Renal cortex interstitium (tissue), 11 donors: ENCODE results near the gene SMAD3. TPM values are rescaled to one million over a fixed set of nuclear protein-coding genes. Genes with fewer than 3 reads are reported as not detected.

ENCODE experiments used
- DNase-seq, 11 donors: peaks; one replicate each; pipeline ENCODE4 v3.0.0-alpha.2; 2013; ENCODE audit warnings: low read depth in 9 of 11, low spot score in 4 of 11; ENCODE audit errors: extremely low read depth in 1 of 11
- polyA plus RNA-seq, 3 donors: library from polyadenylated mRNA; unstranded; fragments of 120-200 nt; gene quantifications; one replicate each; pipeline ENCODE4 v1.2.1, GENCODE V29; 2013; ENCODE audit not compliant: insufficient read length in 3 of 3

Gene SMAD3
- polyA plus RNA-seq, 3 donors: 48.3 to 73.3 (median 50.2) TPM

GRCh38 chr15:67194171-67195114, 129.0 kb downstream of the SMAD3 start:
- DNase-seq: no peak

GRCh38 chr15:67195305-67195704, 129.9 kb downstream of the SMAD3 start:
- no peak for DNase-seq

DNA sequence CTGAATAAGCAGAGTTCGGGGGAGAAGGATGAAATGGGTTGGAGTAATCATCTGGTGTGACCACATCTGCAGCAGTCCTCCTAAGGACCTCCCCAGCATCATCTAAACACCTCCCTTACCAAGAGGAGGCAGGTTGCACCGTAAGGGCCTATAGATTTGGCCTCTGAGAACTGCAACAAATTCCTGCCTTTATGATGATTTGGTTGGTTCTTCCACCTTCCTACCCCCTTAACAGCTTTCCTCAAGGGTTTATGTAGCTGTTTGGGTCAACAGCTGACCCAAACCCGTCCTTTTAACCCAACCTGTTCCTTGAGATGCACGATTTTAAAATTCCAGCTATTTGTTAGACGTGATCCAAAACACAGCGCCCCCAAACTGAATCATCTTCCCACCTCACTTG, 130.8 kb downstream of the SMAD3 start:
- DNase-seq: no peak

DNA sequence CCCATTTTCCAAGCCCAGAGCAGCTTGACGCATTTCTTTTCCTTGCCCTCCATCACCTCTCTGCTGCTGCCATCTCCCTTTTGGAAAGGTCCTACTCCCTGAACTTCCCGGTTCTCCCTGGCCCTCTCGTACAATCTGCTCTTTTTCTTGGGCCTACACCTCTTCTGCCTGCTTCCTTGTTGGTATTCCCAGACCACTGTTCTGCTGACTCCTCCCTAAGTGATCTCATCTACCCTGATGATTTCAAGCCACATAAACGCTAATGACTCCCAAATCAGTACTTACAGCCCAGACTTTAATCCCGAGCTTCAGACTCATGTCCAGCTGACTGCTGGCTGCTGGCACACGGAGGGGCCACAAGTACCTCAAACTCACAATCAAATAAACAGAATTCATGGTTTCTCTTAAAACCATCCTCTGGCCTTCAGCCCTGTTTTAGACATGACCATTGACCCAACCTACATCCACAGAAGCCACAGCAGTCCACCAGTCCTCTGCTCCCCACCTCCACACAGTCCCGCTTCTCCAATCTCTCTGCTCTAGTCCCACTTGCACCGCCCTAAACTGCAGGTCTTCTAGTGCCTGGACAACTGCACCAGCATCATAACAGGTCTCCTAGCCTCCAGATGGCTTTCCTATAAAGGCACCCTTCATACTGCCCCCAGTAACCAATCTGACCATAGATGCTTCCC, 131.4 kb downstream of the SMAD3 start:
- DNase-seq: no peak

DNA sequence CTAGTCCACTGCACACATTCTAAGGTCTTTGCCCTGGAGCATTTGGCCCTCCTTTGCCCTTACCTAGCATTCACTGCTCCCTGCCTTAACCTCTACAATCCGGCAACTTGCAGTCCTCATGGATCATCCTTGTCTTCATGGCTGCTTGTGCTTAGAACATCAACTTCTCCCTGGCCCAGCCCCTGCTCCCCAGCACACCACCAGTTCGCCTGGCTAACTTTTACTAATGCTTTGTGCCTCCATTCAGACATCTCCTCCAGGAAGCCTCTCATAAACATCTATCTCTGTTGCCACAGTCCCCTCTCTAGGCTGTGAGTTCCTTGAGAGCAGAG, 131.9 kb downstream of the SMAD3 start:
- no peak for DNase-seq

GRCh38 chr15:67198157-67198754, 132.9 kb downstream of the SMAD3 start:
- no peak for DNase-seq

- DNase-seq: no peak
Observed at GRCh38 chr15:67199391-67199790, 134.0 kb downstream of the SMAD3 start.

GRCh38 chr15:67199881-67200763, 134.7 kb downstream of the SMAD3 start:
- DNase-seq: no peak

DNA sequence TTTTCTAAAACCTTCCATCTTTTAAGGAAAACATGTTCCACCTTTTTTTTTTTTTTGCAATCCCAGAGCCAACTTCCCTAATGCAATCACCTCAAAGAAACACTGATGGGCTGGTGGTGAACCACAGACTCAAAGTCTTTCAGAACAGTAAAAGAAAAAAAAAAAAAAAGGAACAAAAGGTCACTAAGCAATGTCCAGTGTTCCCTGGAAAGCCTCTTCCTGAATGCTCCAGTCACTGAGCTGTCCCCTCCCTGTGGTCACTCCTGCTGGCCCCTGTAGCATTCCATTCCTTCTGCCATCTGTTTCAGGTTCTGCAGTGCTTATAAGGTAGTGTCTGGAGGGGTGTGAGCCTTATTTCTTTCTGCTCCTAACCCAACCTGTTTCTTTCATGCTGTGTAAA, 135.7 kb downstream of the SMAD3 start:
- DNase-seq: no peak

- DNase-seq: no peak
Observed at GRCh38 chr15:67202091-67202490, 136.7 kb downstream of the SMAD3 start.

DNA sequence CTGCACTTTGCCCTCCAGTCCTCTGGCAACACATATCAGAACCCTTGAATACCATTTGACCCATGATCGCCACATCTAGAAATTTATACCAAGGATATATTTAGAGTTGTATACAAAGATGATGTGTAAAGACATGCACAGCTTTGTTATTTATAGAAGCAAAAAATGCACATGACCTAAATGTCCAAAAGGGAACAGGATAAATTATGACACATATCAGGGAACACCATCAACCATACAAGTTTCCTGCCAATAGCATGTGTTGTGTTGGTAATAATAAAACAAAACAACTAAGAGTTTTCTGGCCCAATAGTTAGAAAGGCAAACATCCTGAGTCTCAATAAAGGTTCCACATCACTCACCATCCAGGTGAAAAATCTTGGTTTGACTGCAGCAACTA, 137.6 kb downstream of the SMAD3 start:
- no peak for DNase-seq

DNA sequence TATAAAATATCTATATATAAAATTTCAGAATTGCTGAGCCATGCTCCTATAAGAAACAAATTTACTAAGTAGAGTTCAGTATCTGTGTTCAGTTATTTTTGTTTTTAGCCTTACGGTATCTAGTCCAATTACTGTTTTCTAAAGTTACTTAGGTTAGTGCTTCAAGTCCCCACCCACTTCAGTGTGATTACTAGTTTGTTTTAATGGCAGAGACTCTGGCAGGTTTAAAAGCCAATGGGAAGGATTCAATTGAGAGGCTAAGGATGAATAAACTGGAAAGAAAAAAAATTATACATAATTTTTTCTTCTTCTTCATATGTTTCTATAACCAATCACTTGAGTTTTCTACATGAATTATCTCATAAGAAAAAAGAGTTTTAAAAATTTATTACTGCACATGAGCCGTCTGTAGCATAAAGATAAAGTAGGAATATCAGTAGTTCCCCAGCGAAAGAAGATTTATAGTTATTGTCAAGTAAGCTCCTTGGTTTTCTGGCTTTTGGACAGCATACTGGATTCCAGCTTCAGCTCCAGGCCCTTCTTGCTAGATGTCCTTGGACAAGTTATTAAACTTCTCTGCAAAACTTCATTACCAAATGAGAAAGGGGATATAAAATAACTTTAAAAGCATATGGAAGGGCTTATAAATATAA, 142.3 kb downstream of the SMAD3 start:
- no peak for DNase-seq

- DNase-seq: no peak
Observed at GRCh38 chr15:67208396-67208795, 143.0 kb downstream of the SMAD3 start.

GRCh38 chr15:67210555-67211168, 145.3 kb downstream of the SMAD3 start:
- DNase-seq: no peak

DNA sequence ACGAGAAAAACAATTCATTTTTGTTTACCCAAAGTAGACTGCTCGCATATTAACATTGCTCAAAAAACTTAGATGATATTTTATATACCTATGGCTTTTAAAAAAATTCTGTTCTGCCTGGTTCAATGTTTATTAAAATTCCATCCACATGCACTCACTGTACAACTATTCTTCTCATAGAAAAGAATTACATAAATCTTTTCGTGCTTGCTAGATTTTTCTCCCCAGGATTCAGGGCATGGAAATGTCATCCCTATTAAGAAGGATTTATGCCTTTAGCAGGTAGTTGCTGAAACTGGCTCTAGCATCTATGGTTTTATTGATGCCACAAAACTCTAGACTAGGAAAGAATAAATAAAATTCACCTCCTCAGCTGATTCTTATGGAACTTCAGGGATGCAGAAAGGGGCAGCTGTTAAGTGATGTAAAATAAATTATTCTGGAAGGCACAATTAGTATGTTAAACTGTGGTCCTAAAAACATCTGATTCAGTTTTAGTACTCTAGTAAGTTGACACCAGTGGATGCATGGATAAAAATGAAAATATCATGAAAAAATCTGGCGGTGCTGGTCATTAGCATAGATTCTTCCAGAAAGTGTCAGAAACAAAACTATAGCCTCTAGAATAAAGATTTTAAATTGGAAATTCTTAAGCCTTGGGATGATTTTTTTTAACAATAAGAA, 147.4 kb downstream of the SMAD3 start:
- DNase-seq: no peak

DNA sequence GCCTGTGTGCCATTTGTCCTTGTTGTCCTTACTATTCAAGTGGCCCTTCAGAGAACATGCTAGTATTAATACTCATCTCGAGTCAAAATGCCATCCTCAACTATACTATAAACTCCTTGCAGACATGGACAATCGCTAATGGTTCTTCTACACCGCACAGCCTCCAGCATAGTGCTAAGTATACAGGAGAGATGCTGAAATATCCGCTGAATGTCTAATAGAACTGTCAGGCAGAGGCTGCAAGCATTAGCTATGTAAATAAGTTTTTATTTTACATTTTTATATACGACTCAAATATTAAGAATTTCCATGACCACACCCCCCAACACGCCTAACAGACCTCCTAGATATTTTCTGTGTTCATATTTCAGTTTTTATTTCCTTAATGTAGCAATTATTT, 149.7 kb downstream of the SMAD3 start:
- no peak for DNase-seq

DNA sequence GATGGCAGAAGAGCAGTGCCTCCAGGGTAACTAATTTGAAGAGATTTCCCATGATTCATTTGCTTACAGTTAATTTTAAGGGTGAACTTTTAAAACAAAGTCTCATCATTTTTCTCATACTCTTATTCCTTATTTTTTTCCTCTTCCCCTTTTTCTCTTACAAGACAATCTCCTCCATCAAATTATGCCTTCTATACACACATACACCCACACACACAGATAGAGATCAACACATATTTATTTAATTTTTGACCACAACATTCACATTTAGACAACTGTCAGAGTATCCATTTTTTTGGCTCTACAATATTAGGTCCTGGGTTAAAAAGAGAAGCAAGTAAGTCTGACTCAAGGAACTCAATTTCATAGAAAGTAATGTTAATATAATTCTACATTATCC, 151.5 kb downstream of the SMAD3 start:
- no peak for DNase-seq

DNA sequence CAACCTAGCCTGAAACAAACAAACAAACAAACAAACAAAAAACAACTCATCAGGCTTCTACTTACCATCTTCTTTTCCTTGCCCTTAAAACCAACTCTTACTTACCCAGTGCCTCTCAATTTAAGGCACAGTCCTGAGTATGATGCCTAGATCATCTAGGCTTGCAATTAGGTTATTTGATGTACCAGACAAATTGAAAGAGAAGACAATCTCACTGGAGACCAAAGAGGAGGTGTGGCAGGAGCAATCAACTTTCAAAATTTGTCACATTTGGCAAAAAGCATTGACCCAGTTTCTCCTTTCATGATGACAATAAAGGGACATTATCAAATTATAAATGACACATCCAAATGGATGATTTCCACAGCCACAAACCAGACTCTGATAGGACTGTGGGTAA, 153.0 kb downstream of the SMAD3 start:
- DNase-seq: no peak
